Fibroblast of mammary gland (primary cell): ENCODE results near the gene PSMD7.

ENCODE experiments used
- DNase-seq: peaks from one replicate; pipeline ENCODE4 v3.0.0-alpha.2; 2010; ENCODE audit warnings: low read depth
- H3K4me3 ChIP-seq: 2 replicates; pipeline ENCODE4 v1.5.1; 2011; ENCODE audit warnings: low read depth, mild to moderate bottlenecking, low read length, moderate library complexity; ENCODE audit not compliant: control insufficient read depth
- TF ChIP-seq, protein P1 (sequence below): conservative IDR thresholded peaks from 2 replicates; pipeline ENCODE4 v1.5.1; 2011; ENCODE audit warnings: low read depth, low read length, inconsistent platforms; ENCODE audit not compliant: control insufficient read depth, insufficient read depth

The PSMD7 gene

DNA sequence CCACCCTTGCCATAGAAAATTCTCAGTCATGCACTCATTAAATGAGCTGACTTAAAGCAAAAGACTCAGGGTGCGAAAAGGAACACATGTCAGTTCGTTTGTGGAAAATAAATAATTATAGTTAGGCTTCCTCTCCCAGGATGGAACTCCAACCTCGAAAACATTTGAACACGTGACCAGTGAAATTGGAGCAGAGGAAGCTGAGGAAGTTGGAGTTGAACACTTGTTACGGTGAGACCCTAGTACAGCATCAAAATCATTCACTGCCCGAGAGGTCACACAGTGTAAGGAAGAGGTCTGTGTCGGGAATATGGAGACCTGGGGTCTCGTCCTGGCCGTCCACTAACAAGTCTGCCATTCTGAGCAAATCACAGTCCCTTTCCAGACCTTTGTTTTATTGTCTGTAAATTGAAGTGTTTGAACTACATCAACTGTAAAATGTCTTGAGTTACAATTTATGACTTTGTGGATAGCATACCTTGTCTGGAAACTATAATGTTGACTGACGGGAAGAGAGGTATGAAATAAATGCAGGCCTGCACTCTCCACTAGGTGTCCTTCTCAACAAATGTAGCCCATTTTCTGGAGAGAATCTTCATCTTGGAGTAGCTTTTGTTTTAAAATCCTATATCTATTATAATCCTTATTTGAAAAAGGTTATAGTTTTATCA is 7.7 kb downstream of the PSMD7 start:
- DNase-seq, result peak; percentile 23
- TF ChIP-seq, protein P1, sequence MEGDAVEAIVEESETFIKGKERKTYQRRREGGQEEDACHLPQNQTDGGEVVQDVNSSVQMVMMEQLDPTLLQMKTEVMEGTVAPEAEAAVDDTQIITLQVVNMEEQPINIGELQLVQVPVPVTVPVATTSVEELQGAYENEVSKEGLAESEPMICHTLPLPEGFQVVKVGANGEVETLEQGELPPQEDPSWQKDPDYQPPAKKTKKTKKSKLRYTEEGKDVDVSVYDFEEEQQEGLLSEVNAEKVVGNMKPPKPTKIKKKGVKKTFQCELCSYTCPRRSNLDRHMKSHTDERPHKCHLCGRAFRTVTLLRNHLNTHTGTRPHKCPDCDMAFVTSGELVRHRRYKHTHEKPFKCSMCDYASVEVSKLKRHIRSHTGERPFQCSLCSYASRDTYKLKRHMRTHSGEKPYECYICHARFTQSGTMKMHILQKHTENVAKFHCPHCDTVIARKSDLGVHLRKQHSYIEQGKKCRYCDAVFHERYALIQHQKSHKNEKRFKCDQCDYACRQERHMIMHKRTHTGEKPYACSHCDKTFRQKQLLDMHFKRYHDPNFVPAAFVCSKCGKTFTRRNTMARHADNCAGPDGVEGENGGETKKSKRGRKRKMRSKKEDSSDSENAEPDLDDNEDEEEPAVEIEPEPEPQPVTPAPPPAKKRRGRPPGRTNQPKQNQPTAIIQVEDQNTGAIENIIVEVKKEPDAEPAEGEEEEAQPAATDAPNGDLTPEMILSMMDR, result peak; percentile 43
- no peak overlapping the region for H3K4me3 ChIP-seq

DNA sequence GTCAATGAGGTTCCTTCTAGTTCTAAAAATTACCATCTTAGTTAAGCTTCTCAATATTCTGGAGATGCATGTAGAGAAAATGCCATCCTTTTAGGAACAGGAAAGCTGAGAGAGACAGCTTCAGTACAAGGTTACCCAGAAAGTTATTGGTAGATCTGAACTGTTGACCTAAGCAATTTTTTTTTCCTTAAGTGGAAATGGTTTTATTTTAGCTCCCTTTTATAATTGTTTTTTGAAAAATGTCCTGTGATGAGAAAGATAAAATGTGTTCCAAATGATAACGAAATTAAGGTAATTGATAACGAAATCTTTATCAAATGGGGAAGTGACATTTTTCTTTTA is 8.2 kb downstream of the PSMD7 start:
- H3K4me3 ChIP-seq, result no peak overlapping the region
- DNase-seq, result no peak
- TF ChIP-seq, protein P1, result no peak

DNA sequence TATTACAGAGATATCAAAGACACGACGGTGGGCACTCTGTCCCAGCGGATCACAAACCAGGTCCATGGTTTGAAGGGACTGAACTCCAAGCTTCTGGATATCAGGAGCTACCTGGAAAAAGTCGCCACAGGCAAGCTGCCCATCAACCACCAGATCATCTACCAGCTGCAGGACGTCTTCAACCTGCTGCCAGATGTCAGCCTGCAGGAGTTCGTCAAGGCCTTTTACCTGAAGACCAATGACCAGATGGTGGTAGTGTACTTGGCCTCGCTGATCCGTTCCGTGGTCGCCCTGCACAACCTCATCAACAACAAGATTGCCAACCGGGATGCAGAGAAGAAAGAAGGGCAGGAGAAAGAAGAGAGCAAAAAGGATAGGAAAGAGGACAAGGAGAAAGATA is 8.7 kb downstream of the PSMD7 start:
- no peak for DNase-seq
- TF ChIP-seq, protein P1, result no peak
- H3K4me3 ChIP-seq, result no peak overlapping the region

DNA sequence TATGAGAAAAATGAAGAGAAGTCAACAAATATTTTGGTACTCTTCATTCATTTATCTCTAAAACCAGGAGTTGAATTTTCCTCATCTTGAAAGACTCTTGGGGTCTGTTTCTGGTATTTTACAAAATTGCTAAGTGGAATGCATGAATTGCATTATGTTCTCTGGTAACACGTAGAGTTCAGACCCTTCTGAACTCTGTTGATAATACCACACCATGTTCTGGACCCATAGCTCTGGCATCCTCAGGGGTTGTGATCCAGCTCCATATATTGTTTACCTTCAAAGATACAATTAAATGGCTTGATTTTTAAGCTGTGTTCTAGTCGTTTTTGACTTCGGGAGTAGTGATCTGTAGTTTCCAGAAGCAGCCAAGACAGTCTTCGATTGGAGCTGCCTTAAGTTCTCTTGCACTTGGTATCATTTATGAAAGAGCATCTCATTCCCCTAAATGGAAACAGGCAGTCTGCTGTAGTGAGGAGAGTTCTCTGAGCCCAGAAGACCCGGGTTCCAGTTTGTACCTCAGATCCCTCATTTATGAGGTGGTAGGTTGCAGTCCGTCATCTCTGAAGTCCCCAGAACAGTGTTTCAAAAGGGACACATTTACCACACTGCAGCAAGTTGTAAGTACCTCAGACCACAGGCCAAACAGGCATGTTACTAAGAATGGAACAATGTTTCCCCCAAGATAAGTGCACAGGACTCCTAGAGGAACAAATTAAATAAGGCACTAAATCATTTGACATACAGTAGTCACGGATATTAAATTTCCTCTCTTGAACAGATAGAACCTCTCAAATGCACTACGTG is 9.6 kb downstream of the PSMD7 start:
- DNase-seq, result no peak
- H3K4me3 ChIP-seq, result no peak overlapping the region
- TF ChIP-seq, protein P1, result no peak

DNA sequence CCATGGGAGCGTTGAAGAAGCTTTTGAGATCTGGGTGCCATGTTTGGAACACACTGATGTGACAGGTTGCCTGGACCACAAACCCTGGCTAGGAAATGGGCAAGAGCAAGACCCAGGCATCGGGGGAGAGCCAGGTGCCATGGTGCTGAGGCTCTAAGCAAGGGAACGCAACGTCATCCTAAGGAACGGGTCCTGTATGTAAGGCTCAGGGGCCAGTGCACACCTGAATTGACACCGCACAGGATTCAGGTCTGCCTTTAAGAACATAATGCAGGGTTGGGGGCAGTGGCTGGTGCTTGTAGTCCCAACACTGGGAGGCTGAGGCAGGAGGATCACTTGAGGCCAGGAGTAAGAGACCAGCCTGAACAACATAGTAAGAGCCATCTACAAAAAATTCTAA is 10.8 kb downstream of the PSMD7 start:
- no peak for DNase-seq
- H3K4me3 ChIP-seq, result no peak overlapping the region
- TF ChIP-seq, protein P1, result no peak

DNA sequence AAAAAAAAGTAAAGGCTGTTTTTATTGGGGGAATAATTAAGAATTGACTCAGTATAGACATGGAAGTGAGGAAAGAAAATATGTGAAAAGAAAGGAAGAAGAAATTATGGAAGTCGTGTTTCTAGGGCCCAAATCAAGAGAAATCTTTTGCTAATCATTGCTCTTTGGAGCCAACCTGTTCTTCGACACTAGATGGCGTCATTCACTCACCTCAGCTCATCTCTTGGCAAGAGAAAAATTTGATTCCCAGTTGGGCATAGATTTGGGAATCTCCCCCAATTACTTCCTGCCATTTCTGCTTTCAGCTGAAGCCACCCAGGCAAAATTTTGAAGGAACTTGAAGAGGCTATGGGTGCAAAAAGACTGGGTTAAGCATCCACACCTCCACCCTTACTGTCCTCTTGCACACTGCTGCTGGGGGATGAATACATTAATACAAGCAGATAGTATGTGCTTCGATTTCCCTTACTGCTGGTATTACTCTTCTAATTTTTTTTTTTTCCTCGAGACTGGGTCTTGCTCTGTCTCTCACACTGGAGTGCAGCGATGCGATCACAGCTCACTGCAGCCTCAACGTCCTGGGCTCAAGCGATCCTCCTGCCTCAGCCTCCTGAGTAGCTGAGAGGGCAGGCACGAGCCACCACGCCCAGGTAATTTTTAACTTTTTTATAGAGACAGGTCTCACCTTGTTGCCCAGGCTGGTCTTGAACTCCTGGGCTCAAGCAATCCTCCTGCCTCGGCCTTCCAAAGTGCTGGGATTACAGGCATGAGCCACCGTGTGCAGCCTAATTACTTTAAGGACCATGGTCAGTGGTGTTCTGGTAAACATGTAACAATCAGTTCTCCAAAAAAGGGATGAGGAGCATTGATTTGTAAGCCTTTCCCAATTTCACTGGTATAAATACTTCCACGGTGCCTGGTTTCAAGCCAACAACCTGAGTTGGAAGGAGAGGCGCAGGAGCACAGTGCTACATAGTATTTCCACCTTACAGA is 13.5 kb downstream of the PSMD7 start:
- TF ChIP-seq, protein P1, result peak; percentile 85
- DNase-seq, result peak; percentile 69
- no peak overlapping the region for H3K4me3 ChIP-seq
